ENCODE results near the gene COL4A2.

DNA sequence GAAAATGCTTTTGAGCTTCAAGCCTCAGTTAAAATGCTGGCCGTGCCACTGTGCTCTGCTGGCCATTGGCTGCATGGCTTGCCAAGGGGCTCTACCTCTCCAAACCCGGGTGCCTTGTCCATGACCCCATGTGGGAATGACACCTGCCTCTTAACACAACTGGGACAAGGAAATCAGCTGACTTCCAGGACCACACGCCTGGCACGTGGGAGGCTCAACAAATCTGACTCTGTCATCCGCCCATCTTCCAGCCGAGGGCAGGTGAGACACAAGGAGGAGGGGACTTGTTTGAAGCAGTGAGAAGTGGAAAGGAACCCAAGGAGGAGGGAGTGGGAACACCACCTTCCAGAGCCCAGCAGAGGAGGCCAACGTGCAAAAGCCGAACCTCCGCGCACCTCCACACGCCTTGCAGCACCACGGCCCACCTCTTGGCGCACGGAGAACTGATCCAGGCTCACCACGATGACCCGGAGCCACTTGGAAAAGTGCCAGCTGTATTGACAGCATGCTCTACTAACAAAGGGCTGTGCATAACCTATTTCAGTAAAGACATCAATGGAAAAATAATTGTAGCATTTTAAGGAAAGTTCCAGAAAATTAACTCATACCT lies 38.4 kb upstream of the COL4A2 start:
- TF ChIP-seq CTCF (IDR thresholded peaks at IDR 0.05): no peak
- no peak for TF ChIP-seq POLR2A (IDR thresholded peaks at IDR 0.05)
